HK-2 (cell line): Measurements from ENCODE around the gene HPS5.

Source experiments
- DNase-seq: peaks from one replicate; pipeline ENCODE4 v3.0.0-alpha.2; 2018; ENCODE audit not compliant: unreplicated experiment

HPS5 gene

GRCh38 chr11:18317551-18317950 lies 4.4 kb downstream of the HPS5 start:
- DNase-seq = no peak

GRCh38 chr11:18315893-18316292 lies 6.0 kb downstream of the HPS5 start:
- no peak for DNase-seq

- no peak for DNase-seq
These were observed 7.0 kb downstream of the HPS5 start for GRCh38 chr11:18314784-18315523.

- DNase-seq = no peak
These were observed 7.8 kb downstream of the HPS5 start for GRCh38 chr11:18313965-18314763.

GRCh38 chr11:18312663-18313420 lies 9.1 kb downstream of the HPS5 start:
- DNase-seq = no peak

GRCh38 chr11:18312012-18312411 lies 9.9 kb downstream of the HPS5 start:
- DNase-seq = no peak

GRCh38 chr11:18310800-18311340 lies 11.1 kb downstream of the HPS5 start:
- no peak for DNase-seq

- DNase-seq = no peak
These were observed 12.2 kb downstream of the HPS5 start for GRCh38 chr11:18309691-18310090.

- no peak for DNase-seq
These were observed 13.7 kb downstream of the HPS5 start for GRCh38 chr11:18308242-18308641.

GRCh38 chr11:18307461-18308139 lies 14.3 kb downstream of the HPS5 start:
- DNase-seq = no peak

- no peak for DNase-seq
These were observed 17.2 kb downstream of the HPS5 start for GRCh38 chr11:18304745-18305144.

GRCh38 chr11:18299721-18300120 lies 22.2 kb downstream of the HPS5 start:
- DNase-seq = no peak

- DNase-seq = no peak
These were observed 26.6 kb downstream of the HPS5 start for GRCh38 chr11:18295316-18295715.

GRCh38 chr11:18294862-18295261 lies 27.1 kb downstream of the HPS5 start:
- DNase-seq = no peak

GRCh38 chr11:18288911-18289310 lies 33.0 kb downstream of the HPS5 start:
- DNase-seq = no peak

GRCh38 chr11:18285841-18286240 lies 36.1 kb downstream of the HPS5 start:
- no peak for DNase-seq

GRCh38 chr11:18282626-18283025 lies 39.3 kb downstream of the HPS5 start:
- DNase-seq = no peak

GRCh38 chr11:18280438-18281045 lies 41.4 kb downstream of the HPS5 start:
- no peak for DNase-seq

- no peak for DNase-seq
These were observed 44.2 kb downstream of the HPS5 start for GRCh38 chr11:18277565-18278271.

- DNase-seq = no peak
These were observed 50.7 kb downstream of the HPS5 start for GRCh38 chr11:18271206-18271605.

- no peak for DNase-seq
These were observed 51.8 kb downstream of the HPS5 start for GRCh38 chr11:18270102-18270501.
